ENCODE data around the gene EML5. TPM values are rescaled to one million over a fixed set of nuclear protein-coding genes. Genes with fewer than 3 reads are reported as not detected.
"Not testable (repeated sequence)": the region's sequence is repeated elsewhere in the genome, so short reads cannot be mapped to it uniquely, and the experiment has no call there.

Gene EML5
- polyA plus RNA-seq (ENCODE audit: insufficient read length in 3 of 3) = 1 to 10 TPM; 2.8 to 3.4 (median 3.1) TPM

GRCh38 chr14:88792473-88793258 lies at the start of gene EML5:
TSS of gene EML5 (minus strand) at chr14:88792953. CDS start at chr14:88792503, 450 bp downstream.
- peak; percentile 18 to 60 (median 45) for DNase-seq (ENCODE audit: low read depth in 3 of 3, low spot score in 2 of 3)

GRCh38 chr14:88842414-88842813 lies 49.7 kb upstream of the EML5 start:
- no peak for DNase-seq (ENCODE audit: low read depth in 3 of 3, low spot score in 2 of 3)

- no peak for DNase-seq (ENCODE audit: low read depth in 3 of 3, low spot score in 2 of 3)
These were observed 49.0 kb upstream of the EML5 start for GRCh38 chr14:88841741-88842140.

GRCh38 chr14:88840926-88841325 lies 48.2 kb upstream of the EML5 start:
- no peak for DNase-seq (ENCODE audit: low read depth in 3 of 3, low spot score in 2 of 3)

- DNase-seq (ENCODE audit: low read depth in 3 of 3, low spot score in 2 of 3) = no peak
These were observed 45.3 kb upstream of the EML5 start for GRCh38 chr14:88838015-88838414.

- no peak for DNase-seq (ENCODE audit: low read depth in 3 of 3, low spot score in 2 of 3)
These were observed 44.7 kb upstream of the EML5 start for GRCh38 chr14:88837495-88837894.

GRCh38 chr14:88835661-88836060 lies 42.9 kb upstream of the EML5 start:
- no peak for DNase-seq (ENCODE audit: low read depth in 3 of 3, low spot score in 2 of 3)

- no peak for DNase-seq (ENCODE audit: low read depth in 3 of 3, low spot score in 2 of 3)
These were observed 42.2 kb upstream of the EML5 start for GRCh38 chr14:88834883-88835431.

- DNase-seq (ENCODE audit: low read depth in 3 of 3, low spot score in 2 of 3) = no peak
These were observed 38.5 kb upstream of the EML5 start for GRCh38 chr14:88831284-88831683.

GRCh38 chr14:88829685-88830302 lies 37.0 kb upstream of the EML5 start:
- no peak for DNase-seq (ENCODE audit: low read depth in 3 of 3, low spot score in 2 of 3)

GRCh38 chr14:88829188-88829587 lies 36.4 kb upstream of the EML5 start:
- DNase-seq (ENCODE audit: low read depth in 3 of 3, low spot score in 2 of 3) = no peak

GRCh38 chr14:88825503-88825902 lies 32.8 kb upstream of the EML5 start:
- DNase-seq (ENCODE audit: low read depth in 3 of 3, low spot score in 2 of 3) = no peak

GRCh38 chr14:88825078-88825458 lies 32.3 kb upstream of the EML5 start:
- peak in 2 of 3 donors; percentile 7 to 9 for DNase-seq (ENCODE audit: low read depth in 3 of 3, low spot score in 2 of 3)

- DNase-seq (ENCODE audit: low read depth in 3 of 3, low spot score in 2 of 3) = peak; percentile 80 to 88 (median 83)
These were observed 31.7 kb upstream of the EML5 start, which contains the start of gene TTC8 for GRCh38 chr14:88824314-88825077. TSS of gene TTC8 (plus strand) at chr14:88824651. CDS start at chr14:88824708, 57 bp downstream.

- DNase-seq (ENCODE audit: low read depth in 3 of 3, low spot score in 2 of 3) = no peak
These were observed 31.2 kb upstream of the EML5 start for GRCh38 chr14:88823968-88824313.

GRCh38 chr14:88821888-88822287 lies 29.1 kb upstream of the EML5 start:
- DNase-seq (ENCODE audit: low read depth in 3 of 3, low spot score in 2 of 3) = no peak

GRCh38 chr14:88821378-88821777 lies 28.6 kb upstream of the EML5 start:
- DNase-seq (ENCODE audit: low read depth in 3 of 3, low spot score in 2 of 3) = no peak

- not testable (repeated sequence) for DNase-seq (ENCODE audit: low read depth in 3 of 3, low spot score in 2 of 3)
These were observed 26.9 kb upstream of the EML5 start for GRCh38 chr14:88819674-88820073.

- no peak for DNase-seq (ENCODE audit: low read depth in 3 of 3, low spot score in 2 of 3)
These were observed 25.3 kb upstream of the EML5 start for GRCh38 chr14:88818018-88818417.

- DNase-seq (ENCODE audit: low read depth in 3 of 3, low spot score in 2 of 3) = no peak
These were observed 23.2 kb upstream of the EML5 start for GRCh38 chr14:88815980-88816379.

GRCh38 chr14:88808359-88808758 lies 15.6 kb upstream of the EML5 start:
- DNase-seq (ENCODE audit: low read depth in 3 of 3, low spot score in 2 of 3) = no peak
